ENCODE data around the gene CCDC9B. TPM values are rescaled to one million over a fixed set of nuclear protein-coding genes. Genes with fewer than 3 reads are reported as not detected.

CCDC9B gene
- total RNA-seq, 1 donor from 2014 or later, result 72.5 TPM

DNA sequence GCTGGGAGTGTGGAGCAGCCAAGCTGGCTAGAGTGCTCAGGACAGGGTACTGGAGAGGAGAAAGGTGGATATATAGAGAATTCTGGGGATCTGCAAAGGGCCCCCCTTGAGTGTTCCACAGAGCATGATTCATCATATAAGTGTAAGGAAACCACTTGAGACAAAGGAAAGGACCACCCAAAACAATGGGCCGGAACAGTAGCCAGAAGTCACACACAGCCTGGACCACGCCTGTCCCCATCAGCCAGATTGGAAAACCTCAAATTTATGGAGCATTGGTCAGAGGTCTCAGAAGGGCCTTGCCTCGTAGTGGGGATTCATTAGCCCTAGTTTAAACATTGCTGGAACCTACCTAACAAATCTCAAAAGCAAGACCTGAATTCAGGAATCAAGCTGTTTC, 36.9 kb upstream of the CCDC9B start:
- H3K27me3 ChIP-seq, result no peaks in the 10 kb centered on the region
- H3K4me3 ChIP-seq, result no peak overlapping the region
- H3K36me3 ChIP-seq, result no peaks in the 10 kb centered on the region
- H3K27ac ChIP-seq, result no peak overlapping the region
- TF ChIP-seq, protein P1, sequence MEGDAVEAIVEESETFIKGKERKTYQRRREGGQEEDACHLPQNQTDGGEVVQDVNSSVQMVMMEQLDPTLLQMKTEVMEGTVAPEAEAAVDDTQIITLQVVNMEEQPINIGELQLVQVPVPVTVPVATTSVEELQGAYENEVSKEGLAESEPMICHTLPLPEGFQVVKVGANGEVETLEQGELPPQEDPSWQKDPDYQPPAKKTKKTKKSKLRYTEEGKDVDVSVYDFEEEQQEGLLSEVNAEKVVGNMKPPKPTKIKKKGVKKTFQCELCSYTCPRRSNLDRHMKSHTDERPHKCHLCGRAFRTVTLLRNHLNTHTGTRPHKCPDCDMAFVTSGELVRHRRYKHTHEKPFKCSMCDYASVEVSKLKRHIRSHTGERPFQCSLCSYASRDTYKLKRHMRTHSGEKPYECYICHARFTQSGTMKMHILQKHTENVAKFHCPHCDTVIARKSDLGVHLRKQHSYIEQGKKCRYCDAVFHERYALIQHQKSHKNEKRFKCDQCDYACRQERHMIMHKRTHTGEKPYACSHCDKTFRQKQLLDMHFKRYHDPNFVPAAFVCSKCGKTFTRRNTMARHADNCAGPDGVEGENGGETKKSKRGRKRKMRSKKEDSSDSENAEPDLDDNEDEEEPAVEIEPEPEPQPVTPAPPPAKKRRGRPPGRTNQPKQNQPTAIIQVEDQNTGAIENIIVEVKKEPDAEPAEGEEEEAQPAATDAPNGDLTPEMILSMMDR (IDR thresholded peaks at IDR 0.05), result no peak
- DNase-seq, result no peak
- intact Hi-C loops (cut with DNase I), result no loop called here
- no peaks in the 10 kb centered on the region for H3K9me3 ChIP-seq
- ATAC-seq, result no peak
- H3K4me1 ChIP-seq, result peaks cover 25% of the 10 kb centered on the region

DNA sequence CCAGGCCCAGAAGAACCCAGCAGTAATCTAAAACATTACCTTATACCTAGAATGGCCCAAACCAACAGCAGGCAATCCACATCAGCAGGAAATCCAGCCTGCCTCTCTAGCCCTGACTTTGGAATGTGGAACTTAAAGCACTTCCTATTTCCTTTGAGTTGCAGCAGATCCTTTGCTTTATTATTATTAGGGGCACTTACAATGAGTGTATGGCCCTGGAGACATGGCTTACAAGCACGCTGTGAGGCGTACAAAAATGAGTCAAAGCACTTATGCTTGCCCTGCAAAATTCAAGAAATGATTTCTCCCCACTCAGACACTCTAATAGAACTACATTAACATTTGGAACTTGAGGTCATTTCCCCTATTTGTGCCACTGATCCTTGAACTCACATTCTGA, 32.2 kb upstream of the CCDC9B start:
- intact Hi-C loops (cut with DNase I), result no loop called here
- peak; percentile 4 for ATAC-seq

DNA sequence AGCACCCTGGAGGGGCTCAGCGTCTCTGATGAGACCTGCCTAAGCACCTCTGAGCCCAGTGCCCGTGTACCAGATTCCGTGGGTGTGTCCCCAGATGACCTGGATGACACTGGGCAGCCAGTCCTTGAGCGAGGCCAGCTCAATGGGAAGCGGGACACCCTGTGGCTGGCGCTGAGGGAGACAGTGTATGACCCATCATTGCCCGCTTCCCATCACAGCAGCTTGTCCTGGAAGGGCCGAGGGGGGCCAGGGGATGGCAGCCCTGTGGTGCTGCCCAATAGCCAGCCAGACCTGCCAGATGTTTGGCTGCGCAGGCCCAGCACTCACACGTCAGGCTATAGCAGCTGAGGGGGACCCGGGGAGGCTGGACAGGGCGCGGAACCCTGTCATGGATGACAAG, 29.2 kb upstream of the CCDC9B start:
- intact Hi-C loops (cut with DNase I), result loop anchor here (10.0 kb wide), 1 partner anchor 55 kb away; no protein-coding TSS in a partner anchor
- Histone ChIP-seq H3K27ac (no peak overlapping the region), H3K27me3 (no peaks in the 10 kb centered on the region), H3K9me3 (no peaks in the 10 kb centered on the region), H3K4me1 (peaks cover 20% of the 10 kb centered on the region), H3K36me3 (no peaks in the 10 kb centered on the region), H3K4me3 (no peak overlapping the region)
- ATAC-seq, result no peak
- TF ChIP-seq, protein P1 (IDR thresholded peaks at IDR 0.05), result no peak
- DNase-seq, result no peak

More for the DNA sequence above, 32.2 kb upstream of the CCDC9B start:
- peak overlapping the region; percentile 38 for H3K27ac ChIP-seq
- TF ChIP-seq, protein P1 (IDR thresholded peaks at IDR 0.05), result no peak
- H3K9me3 ChIP-seq, result no peaks in the 10 kb centered on the region
- H3K27me3 ChIP-seq, result no peaks in the 10 kb centered on the region
- H3K4me3 ChIP-seq, result no peak overlapping the region
- H3K4me1 ChIP-seq, result peaks cover 11% of the 10 kb centered on the region
- no peaks in the 10 kb centered on the region for H3K36me3 ChIP-seq
- DNase-seq, result no peak

DNA sequence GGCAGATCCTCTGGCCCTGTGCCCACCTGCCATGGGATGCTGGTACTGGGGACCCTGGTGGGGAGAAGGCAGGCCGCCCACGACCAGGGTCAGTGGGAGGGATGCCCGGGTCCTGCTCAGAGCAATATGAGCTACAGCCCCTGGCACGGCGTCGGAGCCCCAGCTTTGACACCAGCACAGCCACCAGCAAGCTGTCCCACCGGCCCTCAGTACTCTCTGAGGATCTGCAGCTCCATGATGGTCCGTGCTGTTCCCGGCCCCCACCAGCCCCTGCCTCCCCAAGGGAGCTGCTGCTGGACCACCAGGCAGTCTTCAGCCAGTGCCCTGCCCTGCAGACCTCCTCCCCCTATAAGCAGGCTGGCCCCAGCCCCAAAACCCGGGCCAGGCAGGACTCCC, 28.7 kb upstream of the CCDC9B start:
- intact Hi-C loops (cut with DNase I), result loop anchor here (10.0 kb wide), 1 partner anchor 55 kb away; no protein-coding TSS in a partner anchor
- H3K36me3 ChIP-seq, result no peaks in the 10 kb centered on the region
- no peak overlapping the region for H3K4me3 ChIP-seq
- TF ChIP-seq, protein P1 (IDR thresholded peaks at IDR 0.05), result no peak
- H3K27me3 ChIP-seq, result no peaks in the 10 kb centered on the region
- ATAC-seq (no peak), DNase-seq (no peak)
- peaks cover 20% of the 10 kb centered on the region for H3K4me1 ChIP-seq
- H3K27ac ChIP-seq, result no peak overlapping the region
- H3K9me3 ChIP-seq, result no peaks in the 10 kb centered on the region

DNA sequence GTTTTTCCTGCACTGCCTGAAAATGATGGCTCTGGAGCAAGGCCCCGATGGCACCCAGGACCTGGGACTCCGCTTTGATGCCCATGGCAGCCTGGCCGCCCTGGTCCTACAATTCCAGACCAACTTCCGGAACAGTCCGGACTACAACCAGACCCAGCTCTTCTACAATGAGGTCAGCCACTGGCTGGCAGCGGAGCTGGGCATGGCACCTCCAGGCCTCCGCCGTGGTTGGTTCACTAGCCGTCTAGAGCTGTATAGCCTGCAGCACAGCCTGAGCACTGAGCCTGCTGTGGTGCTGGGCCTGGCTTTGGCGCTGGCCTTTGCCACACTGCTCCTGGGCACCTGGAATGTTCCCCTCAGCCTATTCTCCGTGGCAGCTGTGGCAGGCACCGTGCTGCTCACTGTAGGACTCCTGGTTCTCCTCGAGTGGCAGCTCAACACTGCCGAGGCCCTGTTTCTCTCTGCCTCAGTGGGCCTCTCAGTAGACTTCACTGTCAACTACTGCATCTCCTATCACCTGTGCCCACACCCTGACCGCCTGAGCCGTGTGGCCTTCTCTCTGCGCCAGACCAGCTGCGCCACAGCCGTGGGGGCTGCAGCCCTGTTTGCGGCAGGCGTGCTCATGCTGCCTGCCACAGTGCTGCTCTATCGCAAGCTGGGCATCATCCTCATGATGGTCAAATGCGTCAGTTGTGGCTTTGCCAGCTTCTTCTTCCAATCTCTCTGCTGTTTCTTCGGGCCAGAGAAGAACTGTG, 28.2 kb upstream of the CCDC9B start:
- Histone ChIP-seq H3K27ac (no peak overlapping the region), H3K4me3 (no peak overlapping the region), H3K9me3 (no peaks in the 10 kb centered on the region), H3K27me3 (no peaks in the 10 kb centered on the region), H3K36me3 (no peaks in the 10 kb centered on the region), H3K4me1 (peaks cover 20% of the 10 kb centered on the region)
- DNase-seq (no peak), ATAC-seq (no peak)
- TF ChIP-seq, protein P1 (IDR thresholded peaks at IDR 0.05), result no peak
- intact Hi-C loops (cut with DNase I), result loop anchor here (10.0 kb wide), 1 partner anchor 56 kb away; no protein-coding TSS in a partner anchor
